A549 treated with AZD2906 at 1 μM for 4 hours (cell line): ENCODE data around the gene HSPD1. TPM values are rescaled to one million over a fixed set of nuclear protein-coding genes. Genes with fewer than 3 reads are reported as not detected.

ENCODE experiments used
- total RNA-seq: library from RNA; stranded (reverse); fragments of 200-300 nt; extraction: Qiagen RNA extraction; gene quantifications from 5 replicates; pipeline ENCODE4 v1.2.3, GENCODE V29; 2022

Gene HSPD1
- total RNA-seq, result 504 to 654 TPM (median 563 TPM) in 5 replicates

DNA sequence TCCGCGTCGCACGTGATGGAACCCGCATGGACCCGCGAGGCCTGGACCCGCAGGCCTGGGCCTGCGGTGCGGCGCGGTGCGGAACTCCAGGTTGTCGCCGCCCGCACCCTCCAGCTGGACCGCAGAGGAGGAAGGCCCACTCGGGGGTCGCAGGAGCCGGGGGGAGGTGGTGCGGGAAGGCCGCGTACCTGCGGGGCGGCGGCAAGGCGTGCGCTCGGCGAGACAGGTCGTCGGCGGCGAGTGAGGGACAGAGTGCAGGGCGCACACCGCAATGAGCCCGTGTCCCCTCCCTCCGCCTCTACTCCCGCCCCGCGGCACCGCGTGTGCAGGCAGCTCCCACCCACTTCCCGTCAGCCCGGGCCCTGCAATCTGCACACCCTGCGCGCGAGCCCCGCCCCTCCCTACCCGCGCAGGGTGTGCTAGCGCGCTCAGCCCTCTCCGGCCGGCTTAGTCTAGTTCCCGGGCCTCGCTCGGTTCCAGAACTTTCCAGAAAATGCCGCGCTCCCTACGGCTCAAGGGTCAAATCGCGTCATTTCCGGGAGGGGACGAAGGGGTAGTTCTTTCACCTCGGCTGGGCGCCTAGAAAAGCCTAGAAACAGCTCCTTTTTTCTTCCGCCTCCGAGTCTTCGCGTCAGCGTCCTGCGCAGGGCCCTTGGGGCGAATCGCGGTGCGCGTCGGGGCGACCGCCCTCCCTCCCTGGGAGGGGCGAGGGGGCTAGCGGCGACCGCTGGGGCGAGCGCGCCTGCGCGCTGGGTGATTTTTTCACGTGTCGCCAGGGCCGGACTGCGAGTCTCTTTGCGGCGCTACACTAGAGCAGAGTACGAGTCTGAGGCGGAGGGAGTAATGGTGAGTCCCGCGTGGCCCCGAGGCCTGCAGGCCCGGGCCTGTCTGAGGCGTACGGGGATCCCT is at the start of gene HSPD1, which contains the start of gene HSPE1:
Gene HSPD1, minus strand, starts transcription at position 247 of the 909 bp plus-strand sequence. CDS start 992 bp downstream, outside the sequence.
Gene HSPE1, plus strand, starts transcription at position 786 of the 909 bp plus-strand sequence. Its CDS starts 58 bp downstream, at position 844.

DNA sequence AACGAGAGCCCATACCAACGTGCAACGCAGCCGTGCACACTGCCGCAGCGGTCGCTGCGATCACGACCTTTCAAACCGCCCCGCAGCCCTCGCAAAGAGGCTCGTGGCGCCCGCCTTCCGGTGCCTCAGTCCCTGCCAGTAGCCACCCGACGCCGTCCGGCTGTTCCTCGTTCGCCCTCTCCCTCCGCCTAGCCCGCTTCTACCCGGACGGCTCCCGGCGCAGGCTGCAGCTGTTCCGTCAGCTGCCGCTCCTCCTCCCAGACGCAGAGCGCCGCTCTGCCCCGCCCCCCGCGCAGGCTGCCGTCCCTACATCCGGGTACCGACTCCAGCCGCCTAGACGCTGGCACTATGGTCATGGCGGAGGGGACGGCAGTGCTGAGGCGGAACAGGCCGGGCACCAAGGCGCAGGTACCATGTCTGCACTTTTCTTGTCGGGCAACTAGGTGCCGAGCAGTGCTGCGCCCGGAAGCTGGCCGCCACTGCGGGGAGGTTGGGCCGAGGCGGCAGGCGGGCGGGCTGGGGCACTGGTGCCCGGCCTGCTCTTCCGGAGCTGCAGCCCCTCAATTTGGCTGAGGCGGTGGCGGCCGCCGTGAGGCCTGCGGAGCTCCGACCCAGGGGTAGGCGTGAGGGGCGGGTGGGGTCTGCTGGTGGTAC is 16.2 kb upstream of the HSPD1 start, which contains the start of gene MOB4:
Gene MOB4, plus strand, starts transcription at position 328 of the 654 bp plus-strand sequence. Its CDS starts 21 bp downstream, at position 349.

DNA sequence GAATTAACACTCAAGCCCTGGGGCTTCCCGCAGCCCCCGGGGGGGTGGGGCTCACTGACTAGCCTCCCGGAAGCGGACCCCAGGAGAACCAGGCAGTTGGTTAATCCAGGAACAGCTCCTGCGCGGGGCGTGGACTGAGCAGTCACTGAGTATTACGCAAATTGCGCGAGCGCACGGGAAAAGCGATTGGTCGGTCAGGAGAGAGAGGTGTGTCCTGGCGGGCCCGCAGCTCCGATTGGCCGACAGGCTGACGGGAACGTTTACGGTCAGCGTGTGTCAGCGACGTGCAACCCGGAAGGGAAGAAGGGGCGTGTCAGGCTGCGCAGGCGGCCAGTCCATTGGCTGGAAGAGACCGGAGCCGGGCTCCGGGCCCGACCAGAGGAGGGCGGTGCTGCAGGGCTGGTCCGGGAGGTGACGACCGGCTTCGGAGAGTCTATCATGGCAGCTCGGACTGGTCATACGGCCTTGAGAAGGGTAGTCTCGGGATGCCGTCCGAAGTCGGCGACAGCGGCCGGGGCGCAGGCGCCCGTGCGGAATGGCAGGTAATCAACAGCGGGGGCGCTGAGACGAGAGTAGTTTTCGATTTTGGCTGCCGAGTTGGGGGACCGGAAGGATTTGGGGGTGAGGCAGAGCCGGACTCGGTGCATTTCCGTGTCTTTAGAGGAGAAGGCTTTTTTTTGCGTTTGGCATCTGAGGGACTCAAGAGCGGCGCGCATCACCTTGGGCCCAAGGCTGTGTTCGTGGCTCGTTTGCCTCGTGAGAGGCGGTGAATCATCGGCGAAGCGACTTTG is 46.3 kb downstream of the HSPD1 start, which contains the start of gene COQ10B:
Gene COQ10B, plus strand, starts transcription at position 430 of the 791 bp plus-strand sequence. Its CDS starts 9 bp downstream, at position 439.

Other genes with a start within 250 kb of the HSPD1 start
- 1.4 to 3.2 TPM (median 2.2 TPM) in 5 replicates for gene ANKRD44, start 189.1 kb downstream of the HSPD1 start, total RNA-seq
- 112 to 134 TPM (median 121 TPM) in 5 replicates for gene SF3B1, start 64.8 kb downstream of the HSPD1 start, total RNA-seq
- gene COQ10B, start 46.3 kb downstream of the HSPD1 start, total RNA-seq, result 15.8 to 20.4 TPM (median 16.4 TPM) in 5 replicates
- 413 to 816 TPM (median 463 TPM) in 5 replicates for gene HSPE1, start 539 bp upstream of the HSPD1 start, total RNA-seq
- gene MOB4, start 16.2 kb upstream of the HSPD1 start, total RNA-seq, result 21.0 to 36.1 TPM (median 30.1 TPM) in 5 replicates
- 0.06 to 0.13 TPM in 2 of 5 replicates, not detected in the others for gene RFTN2, start 175.7 kb upstream of the HSPD1 start, total RNA-seq
- gene MARS2, start 205.5 kb upstream of the HSPD1 start, total RNA-seq, result 11.3 to 12.5 TPM (median 11.6 TPM) in 5 replicates